ENCODE measurements around the gene VENTX.

VENTX gene

GRCh38 chr10:133207041-133207600 is 30.5 kb upstream of the VENTX start:
- H3K4me3 ChIP-seq (replicated peaks in 1 of 2; ENCODE audit: low read depth in 2 of 2, low read length in 2 of 2), result no peak overlapping the region
- TF ChIP-seq, protein P1, sequence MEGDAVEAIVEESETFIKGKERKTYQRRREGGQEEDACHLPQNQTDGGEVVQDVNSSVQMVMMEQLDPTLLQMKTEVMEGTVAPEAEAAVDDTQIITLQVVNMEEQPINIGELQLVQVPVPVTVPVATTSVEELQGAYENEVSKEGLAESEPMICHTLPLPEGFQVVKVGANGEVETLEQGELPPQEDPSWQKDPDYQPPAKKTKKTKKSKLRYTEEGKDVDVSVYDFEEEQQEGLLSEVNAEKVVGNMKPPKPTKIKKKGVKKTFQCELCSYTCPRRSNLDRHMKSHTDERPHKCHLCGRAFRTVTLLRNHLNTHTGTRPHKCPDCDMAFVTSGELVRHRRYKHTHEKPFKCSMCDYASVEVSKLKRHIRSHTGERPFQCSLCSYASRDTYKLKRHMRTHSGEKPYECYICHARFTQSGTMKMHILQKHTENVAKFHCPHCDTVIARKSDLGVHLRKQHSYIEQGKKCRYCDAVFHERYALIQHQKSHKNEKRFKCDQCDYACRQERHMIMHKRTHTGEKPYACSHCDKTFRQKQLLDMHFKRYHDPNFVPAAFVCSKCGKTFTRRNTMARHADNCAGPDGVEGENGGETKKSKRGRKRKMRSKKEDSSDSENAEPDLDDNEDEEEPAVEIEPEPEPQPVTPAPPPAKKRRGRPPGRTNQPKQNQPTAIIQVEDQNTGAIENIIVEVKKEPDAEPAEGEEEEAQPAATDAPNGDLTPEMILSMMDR (IDR thresholded peaks at IDR 0.05; ENCODE audit: low read depth, low read length), result no peak
- no peak for DNase-seq (ENCODE audit: low read depth in 2 of 2)

DNA sequence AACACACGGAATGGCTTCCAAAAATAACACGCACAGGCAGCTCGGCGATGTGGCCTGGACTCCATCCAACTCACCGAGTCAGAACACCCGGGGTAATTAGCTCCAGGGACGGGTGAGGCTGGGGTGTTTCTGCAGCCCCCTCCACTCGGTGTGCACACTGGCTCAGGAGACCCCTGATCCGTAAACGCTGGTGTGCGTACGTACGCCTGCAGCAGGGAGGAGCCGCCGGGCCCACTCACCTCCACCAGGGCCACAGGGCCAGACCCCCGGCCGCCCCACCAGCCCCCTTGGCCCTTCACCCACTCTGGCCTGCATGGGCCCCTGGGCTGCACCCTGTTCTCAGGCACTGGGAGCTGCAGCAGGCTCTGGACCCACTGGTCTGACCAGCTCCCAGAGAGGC is 30.0 kb upstream of the VENTX start:
- no peak for DNase-seq (ENCODE audit: low read depth in 2 of 2)
- no peak overlapping the region for H3K4me3 ChIP-seq (replicated peaks in 1 of 2; ENCODE audit: low read depth in 2 of 2, low read length in 2 of 2)
- TF ChIP-seq, protein P1 (IDR thresholded peaks at IDR 0.05; ENCODE audit: low read depth, low read length), result no peak

DNA sequence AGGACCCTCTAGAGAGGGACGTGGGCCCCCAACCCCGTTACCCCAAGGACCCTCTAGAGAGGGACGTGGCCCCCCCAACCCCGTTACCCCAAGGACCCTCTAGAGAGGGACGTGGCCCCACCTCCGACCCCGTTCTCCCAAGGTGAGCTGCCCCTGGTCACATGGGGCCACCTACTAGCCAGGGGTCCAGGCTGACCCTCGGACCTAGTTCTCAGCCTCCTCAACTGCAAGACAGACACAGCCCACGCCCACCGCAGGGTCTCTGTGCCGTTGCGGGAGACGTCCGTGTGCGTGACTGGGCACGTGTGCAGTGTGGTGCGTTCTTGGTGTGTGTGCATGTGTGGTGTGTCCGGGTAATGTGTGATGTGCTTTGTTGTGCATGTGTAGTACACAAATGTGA is 29.2 kb upstream of the VENTX start:
- no peak for DNase-seq (ENCODE audit: low read depth in 2 of 2)
- TF ChIP-seq, protein P1 (IDR thresholded peaks at IDR 0.05; ENCODE audit: low read depth, low read length), result no peak
- no peak overlapping the region for H3K4me3 ChIP-seq (replicated peaks in 1 of 2; ENCODE audit: low read depth in 2 of 2, low read length in 2 of 2)

GRCh38 chr10:133209117-133209516 is 28.5 kb upstream of the VENTX start:
- H3K4me3 ChIP-seq (replicated peaks in 1 of 2; ENCODE audit: low read depth in 2 of 2, low read length in 2 of 2), result no peak overlapping the region
- DNase-seq (ENCODE audit: low read depth in 2 of 2), result no peak
- TF ChIP-seq, protein P1 (IDR thresholded peaks at IDR 0.05; ENCODE audit: low read depth, low read length), result no peak

GRCh38 chr10:133209641-133210040 is 28.0 kb upstream of the VENTX start:
- no peak for DNase-seq (ENCODE audit: low read depth in 2 of 2)
- H3K4me3 ChIP-seq (replicated peaks in 1 of 2; ENCODE audit: low read depth in 2 of 2, low read length in 2 of 2), result no peak overlapping the region
- TF ChIP-seq, protein P1 (IDR thresholded peaks at IDR 0.05; ENCODE audit: low read depth, low read length), result no peak

GRCh38 chr10:133210398-133211140 is 27.1 kb upstream of the VENTX start:
- no peak overlapping the region for H3K4me3 ChIP-seq (replicated peaks in 1 of 2; ENCODE audit: low read depth in 2 of 2, low read length in 2 of 2)
- TF ChIP-seq, protein P1 (IDR thresholded peaks at IDR 0.05; ENCODE audit: low read depth, low read length), result no peak
- DNase-seq (ENCODE audit: low read depth in 2 of 2), result no peak
